Karpas-422 (cell line): ENCODE results near the gene GAN. TPM values are rescaled to one million over a fixed set of nuclear protein-coding genes. Genes with fewer than 3 reads are reported as not detected.
"Not testable (repeated sequence)": the region's sequence is repeated elsewhere in the genome, so short reads cannot be mapped to it uniquely, and the experiment has no call there.

Experiments
- DNase-seq: peaks from one replicate; pipeline ENCODE4 v3.0.0-alpha.2; 2015
- H2AFZ ChIP-seq: fragments of 200-600 bp; sonication (generic); 2 replicates; pipeline ENCODE4 v1.6.1; 2014; ENCODE audit warnings: antibody characterized with exemption, low read length, mixed read lengths
- H3K27ac ChIP-seq: fragments of 200-600 bp; sonication (generic); 2 replicates; pipeline ENCODE4 v1.5.1; 2014; ENCODE audit warnings: mild to moderate bottlenecking, low read length, moderate library complexity
- H3K27me3 ChIP-seq: fragments of 200-600 bp; sonication (generic); 2 replicates; pipeline ENCODE4 v1.6.1; 2014; ENCODE audit warnings: low read length, mixed read lengths
- H3K36me3 ChIP-seq: fragments of 200-600 bp; sonication (generic); 2 replicates; pipeline ENCODE4 v1.6.1; 2014; ENCODE audit warnings: low read length, mixed read lengths; ENCODE audit not compliant: insufficient read depth
- H3K4me1 ChIP-seq: fragments of 200-600 bp; sonication (generic); 2 replicates; pipeline ENCODE4 v1.6.1; 2014; ENCODE audit warnings: mild to moderate bottlenecking, low read length, mixed read lengths
- H3K4me2 ChIP-seq: fragments of 200-600 bp; sonication (generic); 2 replicates; pipeline ENCODE4 v1.6.1; 2014; ENCODE audit warnings: low read length, low read depth, mild to moderate bottlenecking; ENCODE audit not compliant: poor library complexity, severe bottlenecking
- H3K4me3 ChIP-seq: fragments of 200-600 bp; sonication (generic); 2 replicates; pipeline ENCODE4 v1.5.1; 2014; ENCODE audit warnings: mild to moderate bottlenecking, antibody characterized with exemption, low read length, mixed read lengths
- H3K79me2 ChIP-seq: fragments of 200-600 bp; sonication (generic); 2 replicates; pipeline ENCODE4 v1.6.1; 2014; ENCODE audit warnings: mild to moderate bottlenecking, low read length, mixed read lengths
- H3K9ac ChIP-seq: fragments of 200-600 bp; sonication (generic); 2 replicates; pipeline ENCODE4 v1.6.0; 2014; ENCODE audit warnings: low read length
- H3K9me2 ChIP-seq: fragments of 200-600 bp; sonication (generic), shearing (Covaris generic); replicated peaks from 2 replicates; pipeline ENCODE4 v1.6.0; 2014; ENCODE audit warnings: mild to moderate bottlenecking, low read length, moderate library complexity; ENCODE audit not compliant: insufficient read depth
- H3K9me3 ChIP-seq: fragments of 300-700, 200-600 bp; sonication (generic); 2 replicates; pipeline ENCODE4 v1.6.1; 2014; ENCODE audit warnings: low read length, mixed read lengths
- H4K20me1 ChIP-seq: fragments of 200-600 bp; sonication (generic); 2 replicates; pipeline ENCODE4 v1.6.1; 2014; ENCODE audit warnings: mild to moderate bottlenecking, antibody characterized with exemption, low read length, low read depth; ENCODE audit not compliant: insufficient read depth
- total RNA-seq: library from RNA; depleted of rRNA; stranded (reverse); fragments of >200 nt; shearing (Covaris generic); gene quantifications from 2 replicates; pipeline ENCODE4 v1.2.3, GENCODE V29; 2014; ENCODE audit warnings: low replicate concordance

Gene GAN
- total RNA-seq, 1 experiment from 2014 or later, result 5.3 TPM

GRCh38 chr16:81327447-81328196, 12.9 kb downstream of the GAN start:
- H3K36me3 ChIP-seq, result no peaks in the 10 kb centered on the region
- no peaks in the 10 kb centered on the region for H3K4me1 ChIP-seq
- no peak overlapping the region for H3K4me3 ChIP-seq
- H3K9me3 ChIP-seq, result no peaks in the 10 kb centered on the region
- no peak overlapping the region for H3K27ac ChIP-seq
- no peaks in the 10 kb centered on the region for H3K27me3 ChIP-seq
- H4K20me1 ChIP-seq, result peaks cover 67% of the 10 kb centered on the region
- H3K79me2 ChIP-seq, result 0 out of 2 replicates have a peak, but pooled peaks cover 9% of the 10 kb centered on the region
- H2AFZ ChIP-seq, result no peak overlapping the region
- no peak for DNase-seq
- no peak overlapping the region for H3K4me2 ChIP-seq
- no peaks in the 10 kb centered on the region for H3K9me2 ChIP-seq
- no peak overlapping the region for H3K9ac ChIP-seq

DNA sequence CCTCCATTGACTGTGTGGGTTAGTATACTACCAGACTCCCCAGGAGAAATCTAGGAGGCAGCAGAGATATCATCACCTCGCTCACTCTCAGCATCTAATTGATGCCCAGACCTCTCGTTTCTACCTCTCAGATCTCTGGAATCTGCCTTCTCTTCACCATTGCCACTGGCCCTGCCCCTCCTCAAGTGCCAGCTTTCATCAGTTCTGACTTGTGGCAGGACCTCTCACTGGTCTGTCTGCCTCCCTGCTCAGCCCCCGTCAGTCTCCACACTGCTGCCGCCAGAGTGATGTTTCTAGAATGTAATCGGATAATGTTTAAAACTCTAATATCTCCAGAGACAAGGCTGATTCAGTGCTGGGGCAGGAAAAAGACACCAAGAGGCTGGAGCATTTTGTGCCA, 15.2 kb downstream of the GAN start:
- no peaks in the 10 kb centered on the region for H3K4me1 ChIP-seq

GRCh38 chr16:81333356-81333755, 18.6 kb downstream of the GAN start:
- no peak overlapping the region for H3K27ac ChIP-seq
- H3K36me3 ChIP-seq, result no peaks in the 10 kb centered on the region
- no peak overlapping the region for H3K9ac ChIP-seq
- no peak overlapping the region for H3K4me2 ChIP-seq
- no peaks in the 10 kb centered on the region for H3K27me3 ChIP-seq
- 0 out of 2 replicates have a peak, but pooled peaks cover 3% of the 10 kb centered on the region for H3K79me2 ChIP-seq
- no peaks in the 10 kb centered on the region for H3K9me3 ChIP-seq
- no peak overlapping the region for H2AFZ ChIP-seq
- H3K4me3 ChIP-seq, result no peak overlapping the region
- no peaks in the 10 kb centered on the region for H3K9me2 ChIP-seq
- no peak for DNase-seq
- H3K4me1 ChIP-seq, result no peaks in the 10 kb centered on the region
- peaks cover 68% of the 10 kb centered on the region for H4K20me1 ChIP-seq

More for the DNA sequence above, 15.2 kb downstream of the GAN start:
- Histone ChIP-seq H3K79me2 (0 out of 2 replicates have a peak, but pooled peaks cover 3% of the 10 kb centered on the region), H3K27me3 (no peaks in the 10 kb centered on the region), H4K20me1 (peaks cover 64% of the 10 kb centered on the region), H3K9me2 (no peaks in the 10 kb centered on the region), H3K27ac (no peak overlapping the region), H3K4me3 (no peak overlapping the region), H3K4me2 (no peak overlapping the region), H3K36me3 (no peaks in the 10 kb centered on the region), H3K9ac (no peak overlapping the region), H3K9me3 (no peaks in the 10 kb centered on the region), H2AFZ (no peak overlapping the region)
- DNase-seq, result no peak

DNA sequence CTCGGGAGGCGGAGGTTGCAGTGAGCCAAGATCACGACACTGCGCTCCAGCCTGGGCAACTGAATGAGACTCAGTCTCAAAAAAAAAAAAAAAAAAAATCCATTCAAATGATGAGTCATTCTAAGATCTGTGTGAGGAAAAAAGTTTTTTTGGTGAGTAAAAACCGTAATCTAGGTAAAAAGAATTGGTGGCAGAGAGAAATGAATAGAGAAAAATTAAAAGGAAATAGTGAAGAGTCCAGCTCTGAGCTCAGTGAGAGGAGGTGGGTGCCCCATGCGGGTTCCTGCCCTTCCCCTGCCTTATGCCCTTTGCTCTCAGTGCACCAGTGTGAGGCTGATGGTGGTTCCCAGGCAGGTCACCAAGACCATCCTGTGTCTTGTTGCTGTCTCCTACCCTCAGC, 20.9 kb downstream of the GAN start:
- H3K9me2 ChIP-seq, result no peaks in the 10 kb centered on the region
- no peak overlapping the region for H3K4me3 ChIP-seq
- no peak overlapping the region for H3K4me2 ChIP-seq
- no peak for DNase-seq
- peaks cover 59% of the 10 kb centered on the region; the same call in 1 of the 2 replicates for H4K20me1 ChIP-seq
- no peaks in the 10 kb centered on the region for H3K9me3 ChIP-seq
- H3K27me3 ChIP-seq, result no peaks in the 10 kb centered on the region
- H3K9ac ChIP-seq, result no peak overlapping the region
- H3K79me2 ChIP-seq, result no peaks in the 10 kb centered on the region
- no peaks in the 10 kb centered on the region for H3K4me1 ChIP-seq
- H2AFZ ChIP-seq, result no peak overlapping the region
- no peak overlapping the region for H3K27ac ChIP-seq
- H3K36me3 ChIP-seq, result no peaks in the 10 kb centered on the region

DNA sequence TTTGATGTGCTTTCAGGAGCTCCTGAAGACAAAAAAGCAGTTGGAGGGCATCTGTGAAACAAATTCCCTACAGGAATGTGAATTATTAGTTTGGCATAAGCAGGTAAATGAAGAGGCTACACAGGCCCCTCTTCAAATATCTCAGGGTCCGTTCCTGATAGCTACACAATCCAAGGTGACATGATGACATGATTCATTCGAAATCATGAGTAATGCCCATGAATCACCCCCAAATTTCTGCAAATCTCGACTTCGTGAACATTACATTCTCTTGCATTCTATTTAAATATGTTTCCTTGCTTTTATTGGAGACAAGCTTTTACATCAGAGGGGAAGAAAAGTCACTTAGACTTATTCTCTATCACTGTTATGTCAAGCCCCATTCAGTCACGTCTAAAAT, 22.3 kb downstream of the GAN start:
- H3K27me3 ChIP-seq, result no peaks in the 10 kb centered on the region
- no peak overlapping the region for H3K4me2 ChIP-seq
- H4K20me1 ChIP-seq, result peaks cover 50% of the 10 kb centered on the region; the same call in 1 of the 2 replicates
- H3K36me3 ChIP-seq, result no peaks in the 10 kb centered on the region
- H3K9me2 ChIP-seq, result no peaks in the 10 kb centered on the region
- no peaks in the 10 kb centered on the region for H3K4me1 ChIP-seq
- no peak overlapping the region for H3K4me3 ChIP-seq
- no peak overlapping the region for H3K9ac ChIP-seq
- no peak overlapping the region for H3K27ac ChIP-seq
- DNase-seq, result no peak
- no peaks in the 10 kb centered on the region for H3K9me3 ChIP-seq
- no peak overlapping the region for H2AFZ ChIP-seq
- H3K79me2 ChIP-seq, result no peaks in the 10 kb centered on the region

- not testable (repeated sequence) for H3K4me3 ChIP-seq, H3K27ac ChIP-seq, H2AFZ ChIP-seq, H4K20me1 ChIP-seq, H3K9ac ChIP-seq, H3K79me2 ChIP-seq, H3K4me1 ChIP-seq, H3K36me3 ChIP-seq, H3K9me2 ChIP-seq, H3K9me3 ChIP-seq, DNase-seq, H3K27me3 ChIP-seq, H3K4me2 ChIP-seq
These were observed 30.4 kb downstream of the GAN start for GRCh38 chr16:81345172-81345571.

- H3K9me2 ChIP-seq, result no peaks in the 10 kb centered on the region
- no peak overlapping the region for H3K27ac ChIP-seq
- H3K9ac ChIP-seq, result no peak overlapping the region
- H2AFZ ChIP-seq, result no peak overlapping the region
- no peak overlapping the region for H3K4me2 ChIP-seq
- no peaks in the 10 kb centered on the region; the same call in 1 of the 2 replicates for H3K9me3 ChIP-seq
- DNase-seq, result no peak
- H3K79me2 ChIP-seq, result 0 out of 2 replicates have a peak, but pooled peaks cover 7% of the 10 kb centered on the region
- no peak overlapping the region for H3K4me3 ChIP-seq
- no peaks in the 10 kb centered on the region for H3K36me3 ChIP-seq
- H3K27me3 ChIP-seq, result no peaks in the 10 kb centered on the region
- H4K20me1 ChIP-seq, result no peaks in the 10 kb centered on the region
- no peaks in the 10 kb centered on the region for H3K4me1 ChIP-seq
These were observed 32.7 kb downstream of the GAN start for GRCh38 chr16:81347425-81347824.

- Histone ChIP-seq H3K4me2 (no peak overlapping the region), H3K27ac (no peak overlapping the region), H3K27me3 (no peaks in the 10 kb centered on the region), H3K4me3 (no peak overlapping the region), H3K79me2 (0 out of 2 replicates have a peak, but pooled peaks cover 7% of the 10 kb centered on the region), H3K9me2 (no peaks in the 10 kb centered on the region), H2AFZ (no peak overlapping the region), H3K36me3 (no peaks in the 10 kb centered on the region), H3K9ac (no peak overlapping the region), H3K4me1 (no peaks in the 10 kb centered on the region), H4K20me1 (no peaks in the 10 kb centered on the region), H3K9me3 (no peaks in the 10 kb centered on the region; the same call in 1 of the 2 replicates)
- no peak for DNase-seq
These were observed 35.0 kb downstream of the GAN start for GRCh38 chr16:81349608-81350305.
